ENCODE data around the gene PCDHA1.

PCDHA1 gene

DNA sequence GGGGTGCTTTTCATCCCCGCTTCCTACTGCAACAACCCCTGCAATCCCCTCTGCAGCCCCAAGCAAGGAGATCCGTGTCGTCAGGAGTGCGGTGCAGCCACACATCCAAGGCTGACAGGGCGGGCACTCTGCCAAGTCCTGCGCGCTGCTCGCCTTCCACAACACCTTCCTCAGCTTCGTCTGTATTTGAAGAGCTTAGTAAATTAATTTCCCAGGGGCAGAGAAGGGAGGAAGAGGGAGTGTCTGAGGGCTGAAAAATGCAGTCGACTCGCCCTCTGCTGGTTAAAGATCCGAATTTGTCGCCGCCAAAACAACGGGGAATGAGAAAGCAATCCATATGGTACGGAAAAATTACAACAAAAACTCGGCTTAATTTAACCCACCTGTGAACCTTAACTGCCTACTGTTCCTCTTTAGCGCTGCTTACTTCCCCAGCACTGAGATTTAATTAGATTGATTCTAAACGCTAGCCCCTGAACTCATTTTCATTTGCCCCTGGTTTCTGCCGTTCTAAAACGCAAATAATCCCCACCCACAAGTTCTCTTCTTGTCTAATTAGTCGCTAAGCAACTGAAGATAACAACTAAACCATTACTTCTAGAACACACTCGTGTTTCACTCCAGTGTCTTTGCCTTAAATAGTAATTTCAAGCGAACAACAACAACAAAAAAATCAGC, 254.3 kb downstream of the PCDHA1 start:
- no peak for DNase-seq (ENCODE audit: low read depth in 1 of 2, low spot score in 1 of 2)

DNA sequence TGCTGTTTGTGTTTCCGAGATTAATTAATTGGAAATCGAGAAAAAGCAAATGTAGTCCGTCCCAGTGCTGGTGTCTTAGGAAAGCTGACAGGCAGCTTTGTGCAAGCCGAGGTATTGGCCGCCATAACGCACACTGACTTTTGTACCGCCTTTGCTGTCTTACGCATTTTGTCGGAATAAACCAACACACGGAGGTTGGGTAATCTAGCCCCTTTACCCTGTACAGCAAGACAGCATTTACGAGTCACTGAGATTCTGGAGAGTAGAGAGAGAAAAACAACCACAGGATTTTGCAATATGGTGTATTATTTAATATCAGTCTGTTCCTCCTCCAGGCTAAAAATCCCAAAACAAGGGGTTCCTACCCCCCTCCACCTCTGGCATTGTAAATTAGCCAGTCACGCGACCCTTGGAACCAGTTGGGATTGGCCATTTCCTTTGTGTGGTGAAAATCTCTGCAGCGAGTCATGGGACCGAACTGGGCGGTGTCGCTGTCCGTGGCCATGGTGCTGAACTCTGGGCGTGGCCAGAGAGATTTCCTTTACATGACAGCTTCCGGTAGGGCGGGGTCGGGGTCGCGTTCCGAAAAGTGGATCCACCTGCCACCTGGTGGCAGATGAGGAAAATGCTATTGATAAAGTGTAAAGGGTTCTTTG, 255.0 kb downstream of the PCDHA1 start:
- peak; percentile 15 to 17 for DNase-seq (ENCODE audit: low read depth in 1 of 2, low spot score in 1 of 2)

DNA sequence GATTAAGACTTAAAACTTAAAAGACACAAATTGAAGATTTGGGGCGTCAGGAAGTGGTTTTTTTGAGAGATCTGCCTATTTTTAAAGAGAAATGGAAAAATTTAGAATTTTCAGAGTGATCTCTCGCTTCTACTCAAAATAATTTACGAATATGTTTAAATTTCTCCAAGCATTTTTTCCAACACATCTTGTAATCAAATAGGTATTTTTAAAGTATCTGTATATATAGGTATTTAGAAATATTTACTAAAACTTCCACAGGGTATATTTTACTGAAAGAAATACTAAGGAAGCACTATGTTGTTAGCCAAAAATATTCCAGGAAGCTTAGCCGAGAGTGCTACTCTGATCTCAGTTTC, 255.5 kb downstream of the PCDHA1 start:
- no peak for DNase-seq (ENCODE audit: low read depth in 1 of 2, low spot score in 1 of 2)

DNA sequence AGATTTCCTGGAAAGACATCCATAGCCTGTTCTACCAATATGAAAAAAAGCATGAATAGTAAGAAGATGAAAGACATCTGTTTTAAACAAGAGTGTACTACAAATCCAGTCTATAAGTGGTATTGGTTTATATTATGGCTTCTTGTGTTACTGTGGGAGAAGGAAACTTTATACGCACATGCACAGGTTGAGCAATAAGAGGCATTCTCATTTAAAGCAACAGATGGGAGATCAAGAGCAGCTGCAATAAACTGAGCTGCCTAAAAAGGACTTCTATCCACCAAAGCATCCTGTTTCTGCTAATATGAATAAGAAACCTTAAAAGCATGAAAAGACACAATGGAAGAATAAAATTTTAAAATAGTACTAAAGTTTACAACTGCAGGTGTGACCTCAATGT, 256.6 kb downstream of the PCDHA1 start:
- no peak for DNase-seq (ENCODE audit: low read depth in 1 of 2, low spot score in 1 of 2)

- no peak for DNase-seq (ENCODE audit: low read depth in 1 of 2, low spot score in 1 of 2)
Measured at GRCh38 chr5:141050622-141051520, 264.9 kb downstream of the PCDHA1 start, which contains the start of gene PCDHB1. TSS of gene PCDHB1 (plus strand) at chr5:141051374. CDS start at chr5:141051471, 97 bp downstream.

DNA sequence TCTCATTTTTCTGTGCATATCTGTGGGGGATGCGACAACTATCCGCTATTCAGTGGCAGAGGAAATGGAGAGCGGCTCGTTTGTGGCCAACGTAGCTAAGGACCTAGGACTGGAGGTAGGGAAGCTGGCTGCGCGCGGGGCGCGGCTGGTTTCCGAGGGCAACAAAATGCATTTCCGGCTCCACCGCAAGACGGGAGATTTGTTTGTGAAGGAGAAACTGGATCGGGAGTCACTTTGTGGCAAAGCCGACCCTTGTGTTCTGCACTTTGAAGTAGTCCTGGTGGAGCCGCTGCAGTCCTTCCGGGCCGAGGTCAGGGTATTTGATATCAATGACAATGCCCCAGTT, 265.6 kb downstream of the PCDHA1 start:
- no peak for DNase-seq (ENCODE audit: low read depth in 1 of 2, low spot score in 1 of 2)

All from activated T-helper 1 cell treated with anti-CD3 and anti-CD28 coated beads, Interleukin-2, amount 50 U/mL, for 16 hours (primary cell).